GM18502 (cell line): ENCODE results near the gene LRMDA.
"Not testable (repeated sequence)": the region's sequence is repeated elsewhere in the genome, so short reads cannot be mapped to it uniquely, and the experiment has no call there.

Experiments used
- ATAC-seq: cut with Tn5 transposase; IDR thresholded peaks from one replicate; pipeline ENCODE4 v1.9.1; 2021; ENCODE audit warnings: mild to moderate bottlenecking; ENCODE audit not compliant: unreplicated experiment, poor library complexity

Gene LRMDA

DNA sequence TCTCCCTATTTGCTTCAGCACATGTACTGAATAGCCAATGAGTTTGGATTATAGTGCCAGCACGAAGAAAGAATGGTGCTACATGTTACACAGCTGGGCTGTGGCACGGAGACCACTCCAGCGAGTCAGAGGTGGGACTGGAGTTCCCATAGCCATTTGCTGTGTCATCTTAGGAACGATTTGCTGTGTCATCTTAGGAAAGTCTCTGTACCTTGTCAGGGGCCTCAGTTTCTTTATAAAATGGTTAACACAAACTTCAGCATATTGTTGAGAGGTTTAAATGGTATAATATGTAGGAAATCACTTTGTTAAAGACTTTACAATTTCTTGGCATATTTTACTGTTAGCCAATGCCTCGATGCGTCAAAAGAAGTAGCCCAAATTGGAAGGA is 609.4 kb downstream of the LRMDA start:
- no peak for ATAC-seq

DNA sequence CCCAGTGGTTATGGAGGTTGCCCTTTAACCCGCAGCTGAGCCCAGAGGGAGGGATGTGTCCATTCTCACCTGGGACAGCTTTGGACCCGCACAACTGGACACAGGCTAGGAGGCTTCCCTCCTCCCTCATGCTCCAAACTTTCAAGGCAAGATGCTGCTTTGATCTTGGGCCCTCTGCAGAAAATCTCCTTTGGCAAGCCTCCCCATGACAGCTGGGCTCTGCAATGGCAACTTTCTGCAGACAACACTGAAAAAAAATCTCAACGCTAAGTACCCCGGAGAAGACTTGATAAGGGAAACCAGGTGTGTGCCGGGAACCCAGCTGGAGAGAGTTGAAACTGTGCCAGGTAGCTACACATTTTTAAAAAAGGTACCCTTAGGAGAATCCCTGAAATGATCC is 610.1 kb downstream of the LRMDA start:
- no peak for ATAC-seq

DNA sequence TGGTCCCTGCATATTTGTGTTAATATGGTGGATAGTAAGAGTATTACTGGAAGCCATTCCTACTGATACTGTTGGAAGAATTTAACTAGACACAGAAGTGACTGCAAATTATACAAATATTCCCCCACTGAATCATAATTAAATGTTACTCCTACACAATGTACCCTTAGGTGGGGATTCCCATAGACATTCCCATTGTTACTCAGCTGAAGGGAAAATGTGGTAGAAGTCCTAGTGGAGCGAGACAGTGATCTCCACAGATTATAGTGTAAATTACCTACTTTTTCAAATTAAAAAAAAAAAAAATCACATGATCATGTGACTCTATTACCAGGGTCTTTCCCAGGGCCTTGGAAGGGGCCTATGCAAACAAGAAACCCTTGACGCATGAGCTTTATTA is 611.8 kb downstream of the LRMDA start:
- ATAC-seq, result no peak

DNA sequence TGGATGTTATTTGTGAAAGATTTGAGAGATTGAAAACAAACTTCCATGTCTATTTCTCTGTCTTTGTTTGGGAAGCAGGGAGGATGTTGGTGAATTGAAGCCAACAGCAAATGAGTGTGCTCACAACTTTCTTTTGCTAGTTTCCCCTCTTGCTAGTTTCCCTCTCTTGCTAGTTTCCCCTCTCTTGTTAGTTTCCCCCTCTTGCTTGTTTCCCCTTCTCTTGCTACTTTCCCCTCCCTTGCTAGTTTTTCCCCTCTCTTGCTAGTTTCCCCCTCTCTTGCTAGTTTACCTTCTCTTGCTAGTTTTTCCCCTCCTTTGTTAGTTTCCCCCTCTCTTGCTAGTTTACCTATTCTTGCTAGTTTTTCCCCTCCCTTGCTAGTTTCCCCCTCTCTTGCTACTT is 613.3 kb downstream of the LRMDA start:
- ATAC-seq, result no peak

DNA sequence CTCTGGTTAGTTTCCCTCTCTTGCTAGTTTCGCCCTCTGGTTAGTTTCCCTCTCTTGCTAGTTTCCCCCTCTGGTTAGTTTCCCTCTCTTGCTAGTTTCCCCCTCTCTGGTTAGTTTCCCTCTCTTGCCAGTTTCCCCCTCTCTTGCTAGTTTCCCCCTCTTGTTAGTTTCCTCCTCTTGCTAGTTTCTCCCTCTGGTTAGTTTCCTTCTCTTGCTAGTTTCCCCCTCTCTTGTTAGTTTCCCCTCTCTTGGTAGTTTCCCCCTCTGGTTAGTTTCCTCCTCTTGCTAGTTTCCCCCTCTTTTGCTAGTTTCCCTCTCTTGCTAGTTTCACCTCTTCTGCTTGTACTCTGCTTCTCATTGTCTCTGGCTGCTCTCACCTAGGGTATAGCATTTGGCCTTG is 613.8 kb downstream of the LRMDA start:
- no peak for ATAC-seq

DNA sequence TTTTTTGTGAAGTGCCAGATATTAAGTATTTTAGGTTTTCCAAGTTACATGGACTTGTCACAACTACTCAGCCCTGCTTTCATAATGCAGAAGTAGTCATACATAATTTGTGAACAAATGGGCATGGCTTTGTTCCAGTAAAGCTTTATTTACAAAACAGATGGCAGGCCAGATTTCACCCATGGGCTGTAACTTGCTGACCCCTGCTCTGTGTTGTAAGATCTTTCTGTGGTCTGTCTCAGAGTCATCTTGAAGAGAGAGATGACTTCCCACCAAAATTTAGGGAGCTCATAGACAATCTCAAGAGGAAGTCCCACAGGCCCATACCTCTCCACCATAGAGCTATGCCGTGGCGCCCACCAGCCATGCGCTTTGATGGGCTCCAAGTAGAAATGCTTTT is 616.1 kb downstream of the LRMDA start:
- no peak for ATAC-seq

DNA sequence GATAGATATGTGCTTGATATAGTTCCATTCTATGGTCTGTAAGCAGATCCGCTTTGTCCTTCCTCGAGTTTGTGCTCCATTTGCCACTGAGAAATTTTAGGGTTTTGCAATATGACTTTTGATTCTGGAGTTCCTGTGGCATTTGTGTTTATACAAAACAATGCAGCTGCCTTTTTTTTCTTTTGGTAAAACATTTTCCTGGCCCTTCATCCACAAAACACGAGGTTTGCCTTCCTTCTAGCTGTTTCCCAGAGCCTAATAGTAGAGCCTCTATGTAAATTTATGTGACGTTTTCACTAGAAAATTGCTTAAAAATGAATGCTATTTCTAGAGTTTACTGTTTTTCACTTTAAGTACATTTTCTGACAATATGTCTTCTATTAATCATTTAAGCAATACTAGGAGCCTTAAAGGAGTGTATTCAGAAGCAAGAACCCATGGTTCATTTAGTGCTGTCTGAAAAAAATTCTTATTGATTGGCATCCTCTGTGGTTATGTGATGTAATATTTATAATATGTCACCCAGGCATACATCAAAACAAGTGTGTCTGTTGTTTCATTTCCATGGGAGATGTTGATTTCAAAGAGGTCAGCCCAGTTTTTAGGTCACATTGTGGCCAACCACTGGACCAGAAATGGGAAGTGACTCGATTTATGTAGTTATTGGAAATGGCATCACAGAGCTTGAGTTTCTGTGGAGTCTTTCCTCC is 618.3 kb downstream of the LRMDA start:
- no peak for ATAC-seq

DNA sequence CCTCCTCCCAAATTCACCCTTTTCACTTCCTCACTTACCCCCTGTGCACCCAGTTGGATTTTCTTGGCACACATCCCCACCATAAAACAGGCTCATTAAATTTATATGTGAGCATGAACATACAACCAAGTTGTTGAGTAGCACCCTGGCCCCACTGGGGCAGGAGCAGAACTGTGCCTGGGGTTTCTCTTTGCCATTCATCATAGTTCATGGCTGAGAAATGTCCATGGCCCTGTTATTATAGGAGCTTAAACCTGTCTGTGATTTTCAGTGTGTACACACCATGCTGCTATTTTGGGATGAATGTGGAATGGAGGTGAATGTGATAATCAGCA is 618.8 kb downstream of the LRMDA start:
- ATAC-seq, result no peak

DNA sequence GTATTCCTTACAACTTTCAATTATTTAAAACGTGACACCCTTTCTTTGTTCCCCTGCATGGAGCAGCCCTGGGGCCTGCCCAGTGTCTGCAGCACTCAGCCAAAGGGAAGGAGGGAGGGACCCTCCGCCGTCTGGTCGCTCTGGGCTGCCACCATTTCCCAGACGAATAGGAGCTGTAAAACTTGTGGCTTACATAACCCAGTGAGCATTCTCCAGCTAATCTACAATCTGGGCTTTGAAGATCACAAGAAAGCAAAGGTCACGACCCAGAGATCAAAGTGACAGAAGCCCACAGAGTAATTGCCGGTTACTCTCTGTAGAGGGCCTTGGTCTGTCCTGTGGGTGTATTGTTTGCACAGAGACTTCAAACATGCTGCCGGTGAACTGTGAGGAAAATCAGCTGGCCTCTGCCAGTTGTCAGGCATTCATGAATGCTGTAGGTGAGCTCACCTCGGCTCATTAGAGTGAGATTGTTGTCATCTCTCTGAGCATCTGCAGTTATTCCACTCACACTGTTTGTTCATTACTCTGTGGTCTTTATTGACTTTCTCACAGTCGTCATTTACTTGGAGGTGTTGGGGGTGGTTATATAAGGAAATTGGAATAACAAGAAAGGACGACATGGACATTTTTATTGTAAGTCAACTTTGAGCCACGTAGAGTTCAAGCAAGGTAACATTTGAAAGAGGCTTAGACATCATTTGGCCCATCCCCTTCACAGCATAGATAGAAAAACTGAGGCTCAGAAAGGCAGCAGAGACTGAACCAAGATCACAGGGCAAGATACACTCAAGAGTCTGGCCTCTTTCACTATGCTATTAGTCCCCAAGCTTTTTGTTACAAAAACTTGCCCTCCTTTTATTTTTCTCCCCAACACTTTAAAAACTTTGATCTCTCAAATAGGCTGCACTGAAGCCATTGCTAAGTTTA is 619.8 kb downstream of the LRMDA start:
- ATAC-seq, result no peak

DNA sequence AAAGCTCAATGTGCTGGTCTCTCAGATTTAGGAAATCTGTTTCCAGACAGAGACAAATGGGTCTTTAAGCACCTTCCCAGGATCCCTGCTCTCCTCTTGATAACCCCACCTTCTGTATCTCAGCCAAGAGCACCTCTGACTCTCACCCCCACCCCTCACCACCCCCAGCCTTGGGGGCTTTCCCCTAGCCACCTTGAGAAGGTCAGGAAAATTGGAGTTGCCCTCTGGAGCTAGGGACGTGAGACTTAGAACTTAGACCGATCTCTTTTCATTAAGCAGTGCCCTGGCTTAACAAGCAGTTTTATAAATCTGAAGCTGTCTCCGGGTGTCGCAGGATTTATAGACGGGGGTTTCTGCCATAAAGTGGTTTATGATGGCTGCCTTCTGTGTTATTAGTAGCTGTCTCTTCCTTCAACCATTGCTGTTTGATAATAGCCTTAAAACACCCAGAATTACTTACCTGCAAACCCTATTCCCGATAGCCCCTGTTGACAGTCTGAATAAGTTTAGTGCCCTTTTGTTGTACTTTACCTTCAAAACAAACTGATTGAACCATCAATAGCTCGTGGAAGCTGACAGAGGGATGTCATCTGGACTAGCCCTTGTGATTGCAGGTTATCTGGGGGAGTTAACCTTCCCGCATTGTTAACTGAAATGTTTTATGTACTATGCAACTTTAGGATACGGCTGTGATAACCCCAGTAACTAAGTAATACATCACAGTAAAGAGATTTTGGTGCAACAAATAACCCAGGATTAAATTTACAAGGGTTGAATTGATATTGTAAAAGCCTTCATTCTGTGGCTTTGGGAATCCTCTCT is 621.5 kb downstream of the LRMDA start:
- no peak for ATAC-seq

DNA sequence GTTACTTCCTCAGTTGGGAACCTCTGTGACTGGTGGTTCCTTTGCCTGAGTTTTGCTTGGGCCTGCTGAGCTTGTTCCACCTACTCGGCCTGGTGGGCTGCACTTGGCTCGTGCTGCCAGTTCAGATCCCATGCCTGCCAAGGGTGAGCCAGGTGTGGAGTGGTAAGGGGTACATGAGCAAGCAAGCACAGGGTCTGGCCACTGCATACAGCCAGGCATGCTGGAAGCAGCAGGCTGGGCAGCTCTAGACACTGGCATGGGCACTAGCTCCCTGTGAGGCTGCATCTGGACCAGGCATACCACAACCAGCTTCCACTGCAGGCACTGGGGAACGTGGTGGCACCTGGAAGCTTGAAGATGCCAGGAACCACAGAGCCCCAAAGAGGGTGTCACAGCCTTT is 624.0 kb downstream of the LRMDA start:
- ATAC-seq, result no peak

DNA sequence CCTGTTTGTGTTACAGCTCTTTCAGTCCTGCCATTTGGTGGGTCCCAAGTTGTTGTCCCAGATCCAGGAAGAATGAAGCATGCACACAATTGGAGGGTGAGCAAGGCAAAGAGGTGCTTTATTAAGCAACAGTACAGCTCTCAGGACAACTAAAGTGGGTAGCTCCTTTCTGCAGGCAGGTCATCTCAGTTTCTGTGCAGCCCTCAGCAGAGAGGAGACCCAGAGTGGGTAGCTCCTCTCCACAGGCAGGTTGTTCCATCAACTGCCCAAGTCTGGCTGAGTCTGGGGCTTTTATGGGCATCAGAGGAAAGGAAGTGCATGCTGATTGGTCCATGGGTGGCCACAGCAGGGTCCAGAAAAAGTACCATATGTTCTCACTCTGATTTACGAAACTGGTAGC is 624.5 kb downstream of the LRMDA start:
- ATAC-seq, result no peak

DNA sequence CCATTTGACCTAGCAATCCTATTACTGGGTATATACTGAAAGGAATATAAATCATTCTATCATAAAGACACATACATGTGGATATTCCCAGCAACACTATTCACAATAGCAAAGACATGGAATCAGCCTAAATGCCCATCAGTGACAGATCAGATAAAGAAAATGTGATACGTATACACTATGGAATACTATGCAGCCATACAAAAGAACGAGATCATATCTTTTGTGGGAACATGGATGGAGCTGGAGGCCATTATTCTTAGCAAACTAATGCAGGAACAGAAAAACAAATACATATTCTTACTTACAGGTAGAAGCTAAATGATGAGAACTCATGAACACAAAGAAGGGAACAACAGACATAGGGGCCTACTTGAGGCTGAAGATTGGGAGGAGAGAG is 629.6 kb downstream of the LRMDA start:
- ATAC-seq, result not testable (repeated sequence)

DNA sequence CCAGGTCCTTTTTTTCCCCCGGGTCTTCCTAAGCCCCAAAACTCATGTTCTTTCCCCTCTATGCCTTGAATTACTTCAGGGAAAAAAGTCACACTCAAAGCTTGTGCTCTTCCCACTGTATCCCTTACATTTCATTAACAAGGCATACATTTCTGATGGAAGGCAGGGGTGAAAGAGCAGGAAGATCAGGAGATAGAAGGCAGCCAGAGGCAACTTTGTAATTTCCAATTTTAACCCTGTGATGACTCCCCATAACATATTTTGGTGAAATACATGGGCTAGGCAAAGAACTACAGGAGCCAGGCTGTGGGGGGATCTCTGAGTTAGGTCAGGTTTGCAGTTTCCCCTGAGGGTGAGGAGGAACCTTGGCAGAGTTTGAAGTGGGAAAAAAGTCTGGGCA is 635.0 kb downstream of the LRMDA start:
- no peak for ATAC-seq

DNA sequence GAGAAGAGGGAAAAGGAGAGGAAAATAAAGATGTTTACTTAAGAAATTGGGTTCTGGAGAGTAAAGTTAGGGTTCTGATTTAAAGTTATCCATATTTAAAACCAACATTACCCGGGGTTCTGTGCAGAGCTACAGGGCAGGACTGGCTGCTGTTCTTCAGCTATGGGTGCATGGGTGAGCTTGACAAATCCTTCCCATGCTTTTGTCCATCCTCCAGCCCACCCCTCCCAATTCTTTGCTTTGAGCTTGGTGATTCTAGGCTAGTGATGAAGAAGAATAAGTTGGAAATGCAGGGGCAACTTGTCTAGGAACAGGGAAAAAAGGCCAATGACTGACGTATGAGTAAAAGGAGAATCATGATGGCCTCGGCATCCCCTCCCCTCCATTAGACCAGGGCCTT is 636.0 kb downstream of the LRMDA start:
- no peak for ATAC-seq

DNA sequence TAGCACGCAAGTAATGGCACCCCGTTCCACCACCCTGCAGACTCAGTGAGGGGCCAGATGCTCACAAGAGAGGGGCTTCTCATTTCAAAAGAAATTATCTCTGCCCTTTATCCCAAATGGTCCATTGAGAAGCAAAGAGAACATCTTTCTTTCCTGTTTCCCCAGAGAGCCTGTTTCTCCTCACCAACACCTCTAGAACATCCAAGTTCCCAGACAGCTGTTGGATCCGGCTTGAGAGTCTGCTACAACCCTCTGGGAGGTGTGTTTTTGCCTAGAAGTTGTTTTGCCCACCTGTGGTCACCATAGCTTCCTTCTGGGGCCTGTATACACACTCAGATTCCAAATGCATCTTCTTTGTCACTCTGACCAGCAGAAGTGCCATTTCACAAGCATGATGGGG is 637.4 kb downstream of the LRMDA start:
- ATAC-seq, result no peak

DNA sequence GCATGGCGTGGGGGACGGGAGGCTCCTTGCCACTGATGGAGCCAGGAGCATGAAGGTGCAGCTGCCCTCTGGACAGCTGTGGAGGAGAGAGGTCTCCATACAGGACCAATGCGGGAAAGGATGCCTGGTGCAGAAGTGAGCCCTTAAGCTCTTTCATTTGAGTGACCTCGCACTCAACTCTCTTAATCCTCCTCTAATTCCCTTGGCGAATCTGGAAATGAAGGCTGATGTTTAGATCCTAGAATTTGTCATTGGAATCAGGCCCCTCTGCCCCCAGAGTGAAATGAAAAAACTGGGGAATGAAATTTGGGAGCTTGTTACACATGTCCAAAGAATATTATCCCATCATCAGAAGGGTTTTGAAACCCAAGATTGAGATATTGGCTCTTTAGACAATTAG is 639.5 kb downstream of the LRMDA start:
- no peak for ATAC-seq

DNA sequence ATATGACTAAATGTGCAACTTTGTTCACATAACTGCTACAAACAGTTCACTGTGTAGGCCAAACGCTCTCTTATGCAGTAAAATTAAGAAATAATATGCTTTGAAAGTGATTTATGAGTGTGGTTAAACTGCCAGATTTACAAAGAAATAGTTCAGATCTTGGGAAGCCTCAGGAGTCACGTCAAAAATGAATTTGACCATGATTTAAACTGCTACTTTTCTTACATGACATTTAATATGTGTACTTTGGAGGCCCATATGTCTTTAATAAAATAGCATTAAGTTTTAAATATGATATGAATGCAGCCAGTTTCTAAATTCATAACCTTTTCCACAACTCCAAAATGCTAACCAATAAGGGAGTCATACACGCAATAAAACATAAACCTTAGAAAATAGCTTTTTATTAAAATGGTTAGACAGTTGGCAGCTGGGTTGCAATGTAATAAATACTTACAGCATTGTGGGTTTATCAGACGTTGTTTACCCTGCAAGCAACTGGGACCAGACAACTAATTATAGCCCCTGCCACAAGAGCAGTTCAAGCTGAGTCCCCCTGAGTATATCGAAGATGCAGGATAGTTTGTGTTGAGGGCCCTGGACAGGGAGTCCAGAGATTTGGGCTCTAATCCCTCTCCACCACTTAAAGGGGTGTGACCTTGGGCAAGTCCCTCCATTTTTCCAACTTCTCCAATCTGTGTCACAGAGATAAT is 640.4 kb downstream of the LRMDA start:
- no peak for ATAC-seq

DNA sequence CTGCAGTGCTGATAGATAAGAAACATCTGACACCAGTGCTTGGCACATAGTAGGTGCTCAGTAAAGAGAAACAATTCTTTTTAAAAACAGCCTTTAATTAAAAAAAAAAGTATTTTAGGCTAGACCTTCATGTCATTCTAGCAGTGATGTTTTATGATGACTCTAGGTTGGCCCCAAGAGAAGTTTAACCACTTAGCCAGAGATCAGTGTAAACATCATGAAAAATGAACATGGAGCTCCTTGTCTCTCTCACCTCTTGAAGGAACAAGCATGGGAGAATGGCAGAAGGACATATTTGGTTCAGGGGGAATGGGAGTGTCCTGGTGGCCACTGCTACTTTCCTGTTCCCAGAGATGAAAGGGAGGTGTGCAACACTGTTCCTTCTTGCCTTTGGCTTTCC is 641.0 kb downstream of the LRMDA start:
- ATAC-seq, result no peak

DNA sequence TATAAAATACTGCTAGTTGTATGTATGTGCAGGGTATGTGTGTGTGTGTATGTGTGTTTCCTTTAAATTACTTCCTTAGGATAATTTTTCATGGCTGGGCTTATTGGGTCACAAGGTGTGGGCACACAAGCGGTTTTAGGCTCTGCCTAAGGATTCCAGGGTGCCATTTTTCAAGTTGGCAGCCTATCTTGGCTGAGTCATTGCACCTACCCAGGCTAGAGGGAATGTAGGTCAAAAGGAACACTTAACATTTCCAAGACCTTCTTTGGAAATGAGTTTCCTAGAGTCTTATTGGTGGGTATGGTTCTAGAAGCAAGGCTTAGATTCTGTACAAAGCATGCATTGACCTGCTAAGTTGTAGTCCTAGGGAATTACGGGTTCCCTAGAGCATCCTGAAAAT is 642.1 kb downstream of the LRMDA start:
- no peak for ATAC-seq
